HuH-7 (cell line): ENCODE results near the gene INPP4B.

ENCODE experiments used
- DNase-seq: peaks from one replicate; pipeline ENCODE4 v3.0.0; 2011; ENCODE audit warnings: low spot score

The INPP4B gene

DNA sequence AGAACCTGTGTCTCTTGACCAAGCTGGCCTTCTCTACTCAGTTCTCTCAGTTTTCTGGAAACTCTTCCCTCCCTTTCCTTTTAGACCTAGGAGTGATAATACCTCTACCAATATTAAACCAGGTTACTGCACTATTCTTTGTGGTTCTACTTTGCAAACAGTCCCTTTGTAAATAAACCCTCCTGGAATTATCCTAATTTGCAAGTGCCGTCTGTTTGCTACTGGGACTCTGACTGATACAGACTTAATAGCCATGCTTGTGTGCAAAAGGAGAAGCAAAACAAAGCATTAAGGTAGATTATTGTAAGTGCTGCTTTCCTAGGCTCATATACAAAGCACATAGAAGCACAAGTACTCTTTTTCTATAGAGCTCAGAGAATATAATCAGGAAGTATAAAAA lies 507.0 kb downstream of the INPP4B start:
- no peak for DNase-seq

DNA sequence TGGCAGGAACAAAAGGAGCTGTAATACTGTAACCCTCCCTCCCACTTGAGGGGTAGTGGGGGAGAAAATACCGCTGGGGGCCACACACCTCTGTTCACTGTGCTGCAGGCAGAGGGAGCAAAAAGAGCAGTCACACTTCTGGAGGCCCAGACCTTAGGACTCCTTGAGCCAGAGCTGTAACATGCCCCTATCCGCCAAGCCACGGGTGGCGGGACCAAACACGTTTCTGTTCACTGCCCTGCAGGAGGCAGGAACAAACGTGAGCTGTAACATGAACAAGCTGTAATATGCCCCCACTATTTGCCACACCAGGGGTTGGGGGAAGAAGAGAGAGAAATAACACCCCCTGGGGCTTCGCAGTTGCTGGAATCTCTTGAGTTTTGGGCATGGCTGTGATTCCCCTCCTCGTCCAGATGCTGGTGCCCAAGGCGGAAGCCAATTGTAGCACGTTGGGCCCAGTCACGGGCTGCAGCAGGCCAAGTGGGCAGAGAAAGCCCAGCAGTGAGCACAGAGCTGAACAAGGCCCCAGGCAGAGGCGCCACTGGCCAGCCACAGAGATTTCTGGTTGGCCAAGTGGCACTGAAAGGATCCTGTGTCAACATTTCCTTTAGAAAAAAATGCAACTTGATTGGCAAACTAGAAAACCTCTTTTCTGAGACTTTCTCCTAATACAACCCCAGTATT lies 509.7 kb downstream of the INPP4B start:
- no peak for DNase-seq

DNA sequence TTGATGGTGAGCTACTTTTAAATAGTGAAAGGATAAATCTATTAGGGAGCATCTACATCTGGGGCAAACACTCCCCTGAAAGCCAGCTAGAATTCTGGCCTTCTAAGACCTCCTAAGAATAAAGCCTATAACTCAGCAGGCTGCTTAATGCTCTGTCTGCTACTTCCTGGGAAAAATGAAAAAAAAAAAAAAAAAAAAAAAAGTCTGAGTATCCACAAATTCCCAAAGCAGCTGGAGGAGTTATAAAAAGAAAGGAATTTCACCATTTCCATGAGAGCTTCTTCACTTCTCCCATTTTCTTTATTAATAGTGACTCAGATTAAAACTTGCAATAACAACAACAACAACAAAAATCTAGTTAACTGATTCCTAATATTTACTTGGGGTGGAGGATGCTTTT lies 511.2 kb downstream of the INPP4B start:
- no peak for DNase-seq

DNA sequence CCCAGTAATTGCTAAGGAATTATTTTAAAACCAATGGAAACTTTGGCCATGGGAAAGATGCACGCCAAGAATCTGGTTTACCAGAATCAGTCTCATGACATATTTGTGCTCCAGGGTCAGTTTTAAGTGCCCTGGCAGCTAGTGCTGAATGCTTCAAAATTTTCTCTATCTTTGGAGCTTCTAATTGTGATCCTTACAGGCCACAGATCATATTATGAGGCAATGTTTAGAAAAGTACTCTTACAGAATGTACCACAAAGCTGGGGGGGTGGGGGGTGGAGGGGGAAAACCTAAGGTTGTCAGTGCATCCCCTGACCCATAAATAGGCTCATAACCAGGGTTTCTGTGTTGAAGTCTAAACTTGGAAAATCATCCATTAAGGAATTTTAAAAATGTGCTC lies 514.5 kb downstream of the INPP4B start:
- DNase-seq: no peak

DNA sequence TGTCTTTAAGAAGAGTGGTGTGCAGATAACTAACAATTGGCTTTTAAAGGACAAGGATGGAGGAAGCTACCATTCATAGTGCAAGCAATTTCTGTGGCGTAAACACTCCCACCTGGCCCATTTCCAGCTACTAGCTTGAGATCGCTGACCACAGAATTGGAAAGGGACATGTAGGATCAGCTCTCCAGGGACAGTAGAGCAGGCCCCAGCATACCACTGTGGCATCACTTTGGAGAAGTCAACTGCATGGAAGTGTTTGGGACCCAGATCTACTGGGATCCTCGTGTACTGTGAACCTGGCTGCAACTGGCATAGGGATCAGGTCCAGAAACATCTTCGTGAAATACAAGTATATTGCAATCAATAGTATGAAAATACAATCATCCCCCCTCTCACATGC lies 515.0 kb downstream of the INPP4B start:
- DNase-seq: no peak

DNA sequence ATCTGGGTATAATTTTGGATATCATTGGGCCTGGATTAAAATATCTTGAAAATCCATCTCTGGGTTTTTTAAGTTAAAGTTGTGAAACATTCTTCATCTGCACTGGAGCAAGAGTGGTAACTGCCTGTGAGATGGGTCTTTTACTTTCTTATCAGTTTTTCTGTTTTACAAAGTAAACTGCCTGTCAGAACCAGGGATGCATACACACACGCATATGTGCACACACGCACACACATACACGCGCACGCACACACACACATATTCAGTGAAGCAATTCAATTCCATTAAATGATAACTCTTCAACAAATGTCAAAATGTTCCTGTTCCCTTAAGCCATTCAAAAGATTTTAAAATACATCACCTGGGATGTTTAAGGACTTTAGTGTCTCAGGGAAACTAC lies 515.8 kb downstream of the INPP4B start:
- no peak for DNase-seq

DNA sequence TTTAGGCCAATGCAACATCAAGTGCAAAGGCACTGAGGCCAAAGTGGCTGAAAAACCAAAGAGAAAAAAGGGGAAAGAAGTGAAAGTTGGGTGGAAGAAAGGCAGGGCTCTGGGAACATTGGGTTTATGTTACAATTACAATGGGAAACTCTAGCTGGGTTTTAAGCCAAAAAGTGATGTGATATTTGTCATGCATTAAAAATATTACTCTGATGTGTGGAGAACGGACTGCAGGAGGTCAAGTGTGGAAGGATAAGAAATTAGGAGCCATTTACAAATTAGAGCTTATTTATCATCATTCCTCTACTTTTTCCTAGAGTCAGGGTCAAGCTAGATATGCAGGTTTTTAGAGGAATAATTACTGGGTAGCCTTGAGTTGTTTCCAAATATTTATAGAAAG lies 516.8 kb downstream of the INPP4B start:
- DNase-seq: no peak

DNA sequence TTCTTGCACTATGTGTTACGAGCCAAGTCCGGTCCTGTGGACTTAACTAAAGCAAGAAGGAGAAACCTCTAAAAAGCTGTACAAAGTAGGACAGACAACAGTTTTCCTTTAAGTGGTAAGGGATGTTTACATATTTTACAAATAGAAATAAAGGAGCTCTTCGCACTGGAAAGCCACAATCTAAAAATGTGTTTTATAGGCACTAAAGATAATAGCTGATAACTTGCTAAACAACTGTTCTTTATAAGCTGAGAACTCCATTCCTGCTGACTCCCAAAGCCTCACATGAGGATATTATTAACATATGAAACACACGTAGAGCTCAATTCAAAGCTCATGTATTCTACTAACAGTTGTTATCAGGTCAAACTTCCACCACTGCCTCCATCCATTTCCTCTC lies 519.9 kb downstream of the INPP4B start:
- DNase-seq: no peak

DNA sequence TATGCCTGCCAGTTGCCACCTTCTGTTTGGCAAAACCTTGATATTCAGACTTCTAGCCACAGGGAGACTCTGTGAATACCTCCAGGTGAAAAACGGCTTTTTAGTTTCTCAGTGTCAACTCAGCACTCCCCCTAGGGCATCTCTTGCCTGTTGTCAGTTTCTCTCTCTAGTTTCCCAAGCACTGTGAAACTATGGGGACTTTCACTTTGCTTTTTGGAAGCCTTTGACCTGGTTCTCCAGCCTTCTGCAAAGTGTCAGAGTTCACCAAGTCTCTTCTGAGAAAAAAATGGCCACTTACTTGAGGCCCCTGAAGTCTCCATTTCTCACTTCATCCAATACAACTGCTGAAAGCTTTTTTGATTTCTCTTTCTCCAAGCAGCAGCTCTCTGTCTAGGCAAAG lies 521.5 kb downstream of the INPP4B start:
- DNase-seq: no peak

DNA sequence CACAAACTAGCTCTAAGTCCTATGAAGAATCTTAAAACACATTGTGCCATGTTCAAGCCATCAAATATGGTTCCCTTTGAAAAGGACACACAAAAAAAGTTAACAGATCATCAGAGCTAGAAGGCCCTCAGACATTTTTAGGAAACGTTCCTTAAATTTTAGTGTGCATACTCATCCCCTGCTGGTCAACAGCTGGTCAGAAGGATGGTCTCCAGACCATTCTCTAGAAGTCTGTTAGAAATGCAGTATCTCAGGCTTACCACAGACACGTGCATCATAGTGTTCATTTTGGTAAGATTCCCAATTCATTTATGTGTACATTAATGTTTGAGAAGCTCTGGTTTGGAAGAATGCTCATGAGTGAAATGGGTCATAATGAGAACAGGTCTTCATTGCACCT lies 523.1 kb downstream of the INPP4B start:
- no peak for DNase-seq

DNA sequence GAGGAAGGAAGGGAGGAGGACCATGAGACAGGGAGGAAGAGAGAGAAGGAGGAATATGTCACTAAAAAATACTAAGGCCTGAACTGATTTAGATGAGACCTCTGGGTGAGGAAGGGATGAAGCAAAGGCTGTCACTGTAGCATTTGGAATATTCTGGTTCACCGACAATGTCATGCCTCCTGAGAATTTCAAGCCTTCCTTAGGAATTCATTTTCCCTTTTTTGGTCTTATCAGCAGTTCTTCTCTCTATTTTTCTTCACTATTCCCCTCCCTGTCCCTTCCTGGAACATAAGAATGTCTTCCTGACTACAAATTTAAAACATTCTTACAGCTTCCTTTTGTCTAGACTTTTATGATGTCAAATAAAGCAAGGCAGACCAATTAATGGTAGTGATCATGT lies 527.8 kb downstream of the INPP4B start:
- DNase-seq: no peak

DNA sequence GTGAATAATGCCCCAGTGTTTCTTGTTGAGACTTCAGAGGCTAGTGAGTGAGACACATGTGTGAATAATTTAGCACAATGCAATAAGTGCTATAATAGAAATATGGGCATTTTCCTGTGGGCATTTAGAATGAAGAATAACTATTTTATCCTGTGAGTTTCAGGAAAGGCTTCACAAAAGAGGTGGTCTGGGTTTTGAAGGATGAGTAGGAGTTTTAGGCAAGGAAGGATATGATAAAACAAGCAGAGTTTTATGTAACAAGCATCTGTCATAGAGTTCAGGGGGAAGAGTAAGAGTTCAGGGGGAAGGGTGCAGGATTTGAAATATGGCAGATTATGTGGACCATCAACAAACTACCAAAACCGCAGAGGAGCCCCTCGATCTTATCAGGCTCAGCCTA lies 529.2 kb downstream of the INPP4B start:
- DNase-seq: no peak

DNA sequence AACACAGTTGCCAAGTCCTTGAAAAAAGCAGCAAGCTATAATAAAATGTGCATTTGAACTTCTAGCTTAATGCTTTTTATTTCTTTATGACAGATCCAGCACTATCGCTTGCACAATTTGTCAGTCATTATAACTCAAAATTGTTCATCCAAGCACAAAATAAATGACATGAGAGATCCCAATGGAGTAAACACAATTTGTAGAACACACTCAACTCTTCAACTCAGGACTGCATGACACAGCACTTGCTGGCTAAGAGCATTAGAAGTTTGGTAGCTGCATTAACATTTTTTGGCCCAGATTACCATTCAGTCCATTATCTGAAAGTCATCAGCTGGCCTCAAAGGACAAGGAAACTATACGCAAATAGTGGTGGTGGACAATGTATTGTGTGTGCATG lies 530.1 kb downstream of the INPP4B start:
- DNase-seq: no peak

DNA sequence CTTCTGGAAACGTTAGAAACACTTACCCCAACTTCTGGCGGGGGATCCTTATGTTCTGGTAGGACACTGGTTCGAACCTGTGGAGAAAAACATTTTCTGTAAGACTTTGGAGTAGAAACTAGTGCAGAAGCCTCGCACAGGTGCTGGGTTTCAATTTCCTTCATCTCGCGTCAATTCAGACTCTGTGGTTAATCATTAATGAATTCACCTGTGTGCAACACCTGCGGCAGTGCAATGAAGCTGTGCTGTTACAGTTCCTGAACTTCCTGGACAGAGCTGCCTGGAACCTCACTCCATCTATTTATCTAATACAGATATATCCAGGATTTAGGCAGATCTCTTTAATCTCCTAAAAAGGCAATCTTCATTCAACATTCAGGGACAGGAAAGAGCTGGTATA lies 531.4 kb downstream of the INPP4B start:
- no peak for DNase-seq

DNA sequence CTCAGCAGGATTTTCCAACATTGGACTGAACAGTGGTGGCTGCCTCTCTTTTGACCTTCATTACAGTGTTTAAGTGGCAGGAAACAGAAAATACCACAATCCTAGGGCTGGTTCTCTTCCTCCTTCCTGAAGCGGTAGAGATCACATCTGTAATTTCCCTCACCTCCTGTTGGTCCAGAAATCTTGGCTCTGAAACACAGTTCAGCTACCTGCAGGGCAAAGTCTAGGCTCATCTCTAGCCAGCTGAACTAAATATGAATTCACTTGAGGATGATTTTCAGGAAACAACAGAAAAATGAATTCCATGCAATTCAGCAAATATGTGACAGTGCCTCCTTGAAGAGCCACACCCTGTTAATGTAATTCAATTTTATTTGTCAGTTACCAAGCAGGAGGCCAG lies 531.9 kb downstream of the INPP4B start:
- no peak for DNase-seq

DNA sequence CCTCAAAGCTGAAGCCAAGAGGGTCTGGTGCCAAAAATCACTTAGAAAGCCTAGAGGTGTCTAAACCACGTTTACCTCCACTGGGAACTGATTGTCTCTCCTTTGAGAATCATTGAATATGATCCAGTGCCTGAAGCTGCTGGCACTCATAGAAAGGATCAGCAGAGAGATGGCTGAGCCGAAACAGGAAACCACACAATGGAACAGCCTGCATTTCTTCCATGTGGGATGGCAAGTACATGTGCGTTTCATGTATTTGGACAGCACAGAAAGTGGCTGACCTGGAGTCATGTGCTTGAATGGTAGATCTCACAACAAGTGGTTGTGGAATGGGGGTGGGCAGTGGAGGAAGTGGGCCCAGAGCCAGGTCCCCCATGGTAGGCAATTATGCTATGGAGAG lies 533.7 kb downstream of the INPP4B start:
- no peak for DNase-seq

DNA sequence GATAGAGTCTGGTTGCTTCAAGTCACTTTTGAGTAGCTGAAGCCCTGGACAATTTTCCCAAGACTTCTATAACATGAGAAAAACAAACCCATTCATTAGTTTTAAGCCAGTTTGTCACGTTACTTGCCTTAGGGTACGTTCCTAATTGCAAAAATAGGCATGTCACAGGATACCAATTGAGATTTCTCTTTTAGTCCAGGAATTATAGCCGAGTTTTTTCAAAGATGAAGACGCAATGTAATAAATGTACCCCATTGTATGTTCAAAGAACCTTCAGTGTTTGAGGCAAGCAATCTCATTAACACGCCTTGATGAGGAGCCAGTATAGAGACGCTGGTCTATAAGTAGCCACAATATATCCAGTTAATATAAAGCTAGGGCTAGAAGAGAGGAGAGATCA lies 534.2 kb downstream of the INPP4B start:
- DNase-seq: no peak

DNA sequence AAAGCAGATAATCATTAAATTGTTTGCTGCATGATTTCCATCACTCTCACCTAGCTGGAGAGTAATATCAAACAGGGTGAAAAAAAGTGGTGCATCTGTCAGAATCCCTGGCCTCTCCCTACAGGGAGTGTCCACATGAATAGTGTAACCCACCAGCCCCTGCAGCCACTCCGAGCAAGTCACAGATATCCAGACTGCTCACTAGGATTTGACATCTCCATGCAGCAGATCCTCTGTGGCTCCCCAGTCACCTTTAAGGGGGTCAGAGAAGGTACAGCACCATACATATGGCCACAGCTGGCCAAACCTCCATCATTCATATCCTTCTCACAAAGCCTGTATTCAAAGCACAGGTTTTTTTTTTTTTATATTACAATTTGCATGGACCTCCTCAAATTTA lies 536.3 kb downstream of the INPP4B start:
- DNase-seq: no peak

DNA sequence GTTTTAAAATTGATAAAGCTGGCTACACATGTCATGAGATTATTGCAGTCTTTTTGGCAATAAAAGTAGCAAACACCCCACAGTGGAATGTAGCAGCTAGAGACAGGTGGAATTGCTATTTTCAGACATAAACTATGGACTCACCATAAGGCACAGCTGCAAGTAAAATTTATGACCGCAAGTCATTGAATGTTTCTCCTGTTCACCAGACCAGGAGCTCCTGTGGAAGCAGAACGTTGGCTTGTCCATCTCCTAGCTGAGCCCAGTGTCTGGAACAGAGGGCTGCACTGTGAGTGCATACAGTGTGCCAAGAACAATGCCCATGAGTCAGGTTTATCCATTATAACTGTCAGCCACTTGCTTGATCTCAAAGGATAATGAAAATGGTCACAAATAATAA lies 538.2 kb downstream of the INPP4B start:
- no peak for DNase-seq

DNA sequence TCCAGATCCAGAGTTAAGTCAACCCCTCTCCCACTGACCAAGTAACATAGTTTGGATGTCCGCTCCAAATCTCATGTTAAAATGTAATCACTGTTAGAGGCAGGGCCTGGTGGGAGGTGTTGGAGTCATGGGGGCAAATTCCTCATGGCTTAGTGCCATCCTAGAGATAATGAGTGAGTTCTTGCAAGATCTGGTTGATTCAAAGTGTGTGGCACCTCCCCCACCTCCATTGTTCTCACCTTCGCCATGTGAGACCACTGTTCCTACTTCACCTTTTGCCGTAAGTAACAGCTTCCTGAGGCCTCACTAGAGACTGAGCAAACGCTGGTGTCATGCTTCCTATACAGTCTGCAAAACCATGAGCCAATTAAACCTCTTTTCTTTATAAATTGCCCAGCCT lies 548.8 kb downstream of the INPP4B start:
- DNase-seq: no peak

DNA sequence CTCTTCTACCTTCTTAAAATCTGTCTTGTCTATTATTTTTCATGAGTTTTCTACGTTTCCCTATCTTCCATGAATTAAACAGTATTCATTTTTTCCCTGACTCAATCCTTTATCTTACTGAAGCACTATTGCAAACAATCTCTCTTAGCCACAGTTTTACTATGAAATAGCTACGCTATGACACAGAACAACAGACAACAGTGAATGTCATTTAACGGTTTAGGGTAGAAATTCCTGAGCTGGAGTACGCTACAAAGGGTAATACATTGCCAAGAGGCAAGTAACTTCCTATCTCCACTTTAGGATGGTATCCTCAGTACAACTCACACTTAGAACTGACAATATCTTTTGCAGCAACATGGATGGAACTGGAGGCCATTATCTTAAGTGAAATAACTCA lies 552.6 kb downstream of the INPP4B start:
- no peak for DNase-seq

DNA sequence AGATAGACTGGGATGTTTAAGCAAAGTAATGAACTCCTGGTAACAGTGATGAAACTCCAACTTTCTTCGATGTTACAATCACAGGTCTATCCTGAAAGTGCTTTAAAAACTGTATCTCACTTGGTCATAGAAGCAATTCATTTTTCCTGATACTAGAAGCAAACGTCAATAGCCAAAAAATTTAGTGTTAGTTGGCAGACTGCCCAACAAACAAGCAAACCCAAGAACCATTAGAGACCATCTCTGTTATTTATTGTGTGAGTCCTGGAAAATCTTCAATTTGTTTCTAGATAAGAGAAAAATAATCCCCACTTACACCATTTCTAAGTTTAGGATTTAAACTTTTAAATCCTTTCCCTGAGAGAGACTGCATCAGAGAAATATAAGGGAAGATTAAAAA lies 553.9 kb downstream of the INPP4B start:
- no peak for DNase-seq

DNA sequence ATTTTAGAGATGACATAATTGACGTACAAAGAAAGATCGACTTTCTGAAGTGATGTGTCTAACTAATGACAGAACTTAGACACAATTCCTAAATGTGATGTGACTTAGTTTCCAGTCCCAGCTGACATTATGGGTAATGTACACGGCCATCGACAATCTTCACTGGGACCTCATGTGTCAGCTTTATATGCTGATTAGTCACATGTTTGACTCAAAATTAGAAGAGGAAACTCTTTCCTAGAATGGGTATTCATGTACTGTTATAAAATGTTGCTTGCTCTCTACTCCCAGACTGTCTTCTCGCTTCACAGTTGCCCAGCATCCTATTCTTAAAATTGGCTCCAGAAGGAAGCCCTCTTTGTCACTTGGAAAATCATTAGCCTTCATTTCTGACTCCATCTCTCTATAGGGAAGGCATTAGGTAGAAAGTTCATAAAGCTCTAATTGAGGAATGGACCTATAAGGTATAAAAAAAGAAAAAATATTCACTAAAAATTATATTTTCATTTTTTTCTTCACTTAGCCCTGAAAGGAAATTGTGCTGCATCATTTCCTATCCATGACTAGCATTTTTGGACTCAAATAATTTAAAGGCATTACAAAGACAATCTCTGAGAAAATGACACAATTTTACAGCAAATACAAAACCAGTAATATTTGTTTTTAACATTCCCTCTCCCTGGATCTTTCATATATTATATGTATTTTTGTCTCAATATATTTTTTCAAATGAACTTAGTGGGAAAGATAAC lies 554.6 kb downstream of the INPP4B start:
- no peak for DNase-seq

DNA sequence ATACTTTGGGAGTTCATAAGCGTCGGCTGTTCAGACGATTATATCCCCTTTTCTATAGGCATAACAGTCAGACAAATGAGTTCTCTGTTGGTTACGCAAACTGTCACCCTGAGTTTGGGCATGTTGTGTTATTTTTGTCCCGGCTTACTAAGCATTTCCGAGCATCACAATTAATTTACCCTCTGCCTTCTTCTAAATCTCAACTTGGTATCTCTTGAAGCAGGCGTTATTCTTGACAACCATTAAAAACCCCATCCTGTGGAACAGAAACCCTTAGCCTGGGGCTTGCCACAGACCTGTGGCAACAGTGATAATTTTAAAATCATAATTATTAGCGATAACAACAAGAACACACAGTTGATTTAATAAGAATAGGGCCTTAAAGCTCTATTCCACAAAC lies 558.7 kb downstream of the INPP4B start:
- DNase-seq: no peak
